ENCODE results near the gene PRRT3. TPM values are rescaled to one million over a fixed set of nuclear protein-coding genes. Genes with fewer than 3 reads are reported as not detected.

The PRRT3 gene
- total and polyA plus RNA-seq, 9 of the 15 experiments (the other 6 are each of a cell fraction or from before 2014, with no cell fraction given): 0.06 to 1.9 (median 1.2) TPM

DNA sequence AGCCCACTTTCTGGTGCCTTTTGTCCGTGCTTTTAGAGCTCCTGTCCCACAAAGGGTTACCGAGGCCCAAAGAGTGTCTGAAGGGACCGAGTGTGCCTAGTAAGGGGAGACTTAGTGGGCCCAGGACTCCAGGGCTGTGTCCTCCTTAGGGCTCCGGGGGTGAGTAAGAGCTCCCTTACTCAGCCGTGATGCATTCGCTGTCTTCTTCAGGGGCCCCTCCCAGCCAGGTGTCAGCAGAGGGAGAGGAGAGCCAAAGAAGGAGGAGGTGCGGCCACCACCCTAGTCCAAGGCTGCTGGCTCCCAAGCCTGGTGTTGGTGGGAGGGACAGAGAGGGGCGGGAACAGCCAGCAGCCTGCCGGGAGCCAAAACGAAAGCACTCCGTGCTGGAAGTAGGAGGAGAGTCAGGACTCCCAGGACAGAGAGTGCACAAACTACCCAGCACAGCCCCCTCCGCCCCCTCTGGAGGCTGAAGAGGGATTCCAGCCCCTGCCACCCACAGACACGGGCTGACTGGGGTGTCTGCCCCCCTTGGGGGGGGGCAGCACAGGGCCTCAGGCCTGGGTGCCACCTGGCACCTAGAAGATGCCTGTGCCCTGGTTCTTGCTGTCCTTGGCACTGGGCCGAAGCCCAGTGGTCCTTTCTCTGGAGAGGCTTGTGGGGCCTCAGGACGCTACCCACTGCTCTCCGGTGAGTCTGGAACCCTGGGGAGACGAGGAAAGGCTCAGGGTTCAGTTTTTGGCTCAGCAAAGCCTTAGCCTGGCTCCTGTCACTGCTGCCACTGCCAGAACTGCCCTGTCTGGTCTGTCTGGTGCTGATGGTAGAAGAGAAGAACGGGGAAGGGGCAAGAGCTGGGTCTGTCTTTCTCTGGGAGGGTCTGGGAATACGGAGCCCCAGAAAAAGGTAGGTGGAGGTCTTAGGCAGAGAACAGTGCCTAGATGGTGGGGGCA is 35.2 kb downstream of the PRRT3 start, which contains the start of gene IL17RC (continued):
- TF ChIP-seq, protein P1, sequence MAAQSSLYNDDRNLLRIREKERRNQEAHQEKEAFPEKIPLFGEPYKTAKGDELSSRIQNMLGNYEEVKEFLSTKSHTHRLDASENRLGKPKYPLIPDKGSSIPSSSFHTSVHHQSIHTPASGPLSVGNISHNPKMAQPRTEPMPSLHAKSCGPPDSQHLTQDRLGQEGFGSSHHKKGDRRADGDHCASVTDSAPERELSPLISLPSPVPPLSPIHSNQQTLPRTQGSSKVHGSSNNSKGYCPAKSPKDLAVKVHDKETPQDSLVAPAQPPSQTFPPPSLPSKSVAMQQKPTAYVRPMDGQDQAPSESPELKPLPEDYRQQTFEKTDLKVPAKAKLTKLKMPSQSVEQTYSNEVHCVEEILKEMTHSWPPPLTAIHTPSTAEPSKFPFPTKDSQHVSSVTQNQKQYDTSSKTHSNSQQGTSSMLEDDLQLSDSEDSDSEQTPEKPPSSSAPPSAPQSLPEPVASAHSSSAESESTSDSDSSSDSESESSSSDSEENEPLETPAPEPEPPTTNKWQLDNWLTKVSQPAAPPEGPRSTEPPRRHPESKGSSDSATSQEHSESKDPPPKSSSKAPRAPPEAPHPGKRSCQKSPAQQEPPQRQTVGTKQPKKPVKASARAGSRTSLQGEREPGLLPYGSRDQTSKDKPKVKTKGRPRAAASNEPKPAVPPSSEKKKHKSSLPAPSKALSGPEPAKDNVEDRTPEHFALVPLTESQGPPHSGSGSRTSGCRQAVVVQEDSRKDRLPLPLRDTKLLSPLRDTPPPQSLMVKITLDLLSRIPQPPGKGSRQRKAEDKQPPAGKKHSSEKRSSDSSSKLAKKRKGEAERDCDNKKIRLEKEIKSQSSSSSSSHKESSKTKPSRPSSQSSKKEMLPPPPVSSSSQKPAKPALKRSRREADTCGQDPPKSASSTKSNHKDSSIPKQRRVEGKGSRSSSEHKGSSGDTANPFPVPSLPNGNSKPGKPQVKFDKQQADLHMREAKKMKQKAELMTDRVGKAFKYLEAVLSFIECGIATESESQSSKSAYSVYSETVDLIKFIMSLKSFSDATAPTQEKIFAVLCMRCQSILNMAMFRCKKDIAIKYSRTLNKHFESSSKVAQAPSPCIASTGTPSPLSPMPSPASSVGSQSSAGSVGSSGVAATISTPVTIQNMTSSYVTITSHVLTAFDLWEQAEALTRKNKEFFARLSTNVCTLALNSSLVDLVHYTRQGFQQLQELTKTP (IDR thresholded peaks at IDR 0.05; ENCODE audit: low read depth in 1 of 2, partially characterized antibody in 2 of 2): no peak
- no peak for TF ChIP-seq ZNF507 (tag; conservative IDR thresholded peaks at IDR 0.05)
- TF ChIP-seq, protein P2, sequence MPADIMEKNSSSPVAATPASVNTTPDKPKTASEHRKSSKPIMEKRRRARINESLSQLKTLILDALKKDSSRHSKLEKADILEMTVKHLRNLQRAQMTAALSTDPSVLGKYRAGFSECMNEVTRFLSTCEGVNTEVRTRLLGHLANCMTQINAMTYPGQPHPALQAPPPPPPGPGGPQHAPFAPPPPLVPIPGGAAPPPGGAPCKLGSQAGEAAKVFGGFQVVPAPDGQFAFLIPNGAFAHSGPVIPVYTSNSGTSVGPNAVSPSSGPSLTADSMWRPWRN (IDR thresholded peaks at IDR 0.05; ENCODE audit: low read depth): no peak
- no peak for TF ChIP-seq PRMT5 (CRISPR knock-in tag; IDR thresholded peaks at IDR 0.05)
- 0 out of 2 replicates have a peak, but pooled peaks have one; percentile 55 for TF ChIP-seq SMARCE1 (IDR thresholded peaks at IDR 0.05)
- TF ChIP-seq, protein P3, sequence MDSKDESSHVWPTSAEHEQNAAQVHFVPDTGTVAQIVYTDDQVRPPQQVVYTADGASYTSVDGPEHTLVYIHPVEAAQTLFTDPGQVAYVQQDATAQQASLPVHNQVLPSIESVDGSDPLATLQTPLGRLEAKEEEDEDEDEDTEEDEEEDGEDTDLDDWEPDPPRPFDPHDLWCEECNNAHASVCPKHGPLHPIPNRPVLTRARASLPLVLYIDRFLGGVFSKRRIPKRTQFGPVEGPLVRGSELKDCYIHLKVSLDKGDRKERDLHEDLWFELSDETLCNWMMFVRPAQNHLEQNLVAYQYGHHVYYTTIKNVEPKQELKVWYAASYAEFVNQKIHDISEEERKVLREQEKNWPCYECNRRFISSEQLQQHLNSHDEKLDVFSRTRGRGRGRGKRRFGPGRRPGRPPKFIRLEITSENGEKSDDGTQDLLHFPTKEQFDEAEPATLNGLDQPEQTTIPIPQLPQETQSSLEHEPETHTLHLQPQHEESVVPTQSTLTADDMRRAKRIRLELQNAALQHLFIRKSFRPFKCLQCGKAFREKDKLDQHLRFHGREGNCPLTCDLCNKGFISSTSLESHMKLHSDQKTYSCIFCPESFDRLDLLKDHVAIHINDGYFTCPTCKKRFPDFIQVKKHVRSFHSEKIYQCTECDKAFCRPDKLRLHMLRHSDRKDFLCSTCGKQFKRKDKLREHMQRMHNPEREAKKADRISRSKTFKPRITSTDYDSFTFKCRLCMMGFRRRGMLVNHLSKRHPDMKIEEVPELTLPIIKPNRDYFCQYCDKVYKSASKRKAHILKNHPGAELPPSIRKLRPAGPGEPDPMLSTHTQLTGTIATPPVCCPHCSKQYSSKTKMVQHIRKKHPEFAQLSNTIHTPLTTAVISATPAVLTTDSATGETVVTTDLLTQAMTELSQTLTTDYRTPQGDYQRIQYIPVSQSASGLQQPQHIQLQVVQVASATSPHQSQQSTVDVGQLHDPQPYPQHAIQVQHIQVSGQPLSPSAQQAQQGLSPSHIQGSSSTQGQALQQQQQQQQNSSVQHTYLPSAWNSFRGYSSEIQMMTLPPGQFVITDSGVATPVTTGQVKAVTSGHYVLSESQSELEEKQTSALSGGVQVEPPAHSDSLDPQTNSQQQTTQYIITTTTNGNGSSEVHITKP (IDR thresholded peaks at IDR 0.05; ENCODE audit: partially characterized antibody): no peak
- no peak for TF ChIP-seq CBX2 (IDR thresholded peaks at IDR 0.05; ENCODE audit: insufficient read depth, low read length, poor library complexity, severe bottlenecking)
- TF ChIP-seq, protein P4, sequence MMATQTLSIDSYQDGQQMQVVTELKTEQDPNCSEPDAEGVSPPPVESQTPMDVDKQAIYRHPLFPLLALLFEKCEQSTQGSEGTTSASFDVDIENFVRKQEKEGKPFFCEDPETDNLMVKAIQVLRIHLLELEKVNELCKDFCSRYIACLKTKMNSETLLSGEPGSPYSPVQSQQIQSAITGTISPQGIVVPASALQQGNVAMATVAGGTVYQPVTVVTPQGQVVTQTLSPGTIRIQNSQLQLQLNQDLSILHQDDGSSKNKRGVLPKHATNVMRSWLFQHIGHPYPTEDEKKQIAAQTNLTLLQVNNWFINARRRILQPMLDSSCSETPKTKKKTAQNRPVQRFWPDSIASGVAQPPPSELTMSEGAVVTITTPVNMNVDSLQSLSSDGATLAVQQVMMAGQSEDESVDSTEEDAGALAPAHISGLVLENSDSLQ (IDR thresholded peaks at IDR 0.05): peak; percentile 45
- TF ChIP-seq CBX3 (IDR thresholded peaks at IDR 0.05; ENCODE audit: borderline replicate concordance in 1 of 2, low read length in 2 of 2): peak in 1 of 2 experiments; percentile 15; a peak in 1 of 3 replicates
- TF ChIP-seq SP1 (CRISPR knock-in tag; IDR thresholded peaks at IDR 0.05): peak; percentile 59; the same call in 1 of the 2 replicates
- peak; percentile 4 for TF ChIP-seq MEIS2 (IDR thresholded peaks at IDR 0.05; ENCODE audit: partially characterized antibody)
- TF ChIP-seq NFIX (CRISPR knock-in tag; IDR thresholded peaks at IDR 0.05; ENCODE audit: low read depth): no peak

All from K562 (cell line).